ENCODE results near the gene FAM169A. TPM values are rescaled to one million over a fixed set of nuclear protein-coding genes. Genes with fewer than 3 reads are reported as not detected.
"Not testable (repeated sequence)": the region's sequence is repeated elsewhere in the genome, so short reads cannot be mapped to it uniquely, and the experiment has no call there.

The FAM169A gene
- under 1 TPM in 1 of 4 donors, not detected in 3; 0.53 TPM for total RNA-seq

DNA sequence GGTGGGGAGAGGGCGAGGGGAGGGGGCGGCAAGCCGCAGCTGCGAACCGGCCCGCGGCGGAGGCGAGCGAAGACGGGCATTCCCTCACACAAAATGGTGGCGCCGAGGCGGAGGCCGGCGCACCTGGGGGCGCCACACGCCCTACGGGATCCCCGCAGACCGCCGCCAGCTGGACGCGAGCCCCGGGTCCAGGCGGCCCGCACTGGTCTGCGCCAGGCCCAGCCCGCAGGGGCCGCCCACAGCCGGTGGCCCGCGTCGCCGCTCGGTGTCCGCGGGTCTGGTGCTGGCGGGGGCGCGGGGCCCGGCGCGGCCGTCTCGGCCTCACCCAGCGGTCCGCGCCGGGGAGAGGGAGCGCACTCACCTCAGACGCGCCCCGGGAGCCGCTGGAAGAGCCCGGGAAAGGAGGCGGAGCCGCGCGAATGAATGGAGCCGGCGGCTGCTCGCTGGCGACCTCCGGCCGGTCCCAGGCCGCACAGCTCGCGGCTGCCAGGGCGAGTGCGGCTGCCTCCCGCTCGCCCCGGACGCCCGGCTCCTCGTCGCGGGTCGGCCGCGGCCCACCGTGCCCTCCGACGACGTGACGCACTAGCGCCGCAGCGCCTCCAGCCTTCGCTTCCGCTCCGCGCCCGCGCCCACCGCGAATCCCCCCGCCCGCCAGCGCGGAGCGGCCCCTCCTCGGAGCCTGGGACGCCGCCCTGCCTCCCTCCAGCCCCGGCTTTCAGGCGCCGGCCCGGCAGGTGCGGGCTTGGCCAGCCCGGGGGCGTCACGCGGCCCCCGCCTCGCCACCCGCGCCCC lies at the start of gene FAM169A:
Gene FAM169A, minus strand, starts transcription at position 584 of the 792 bp plus-strand sequence. CDS start 24,711 bp downstream, outside the sequence.
- no peaks in the 10 kb centered on the region for H3K36me3 ChIP-seq
- intact Hi-C loops (cut with DNase I; ENCODE audit: low total_unique reads) (no loop called here), in situ Hi-C loops (cut with MboI; ENCODE audit: low sequenced_read_pairs in 4 of 4) (no loop called here)
- ATAC-seq, result no peak
- H3K27ac ChIP-seq, result no peak within 1 kb of the TSS
- no peak for DNase-seq
- no peaks in the 10 kb centered on the region for H3K9me3 ChIP-seq
- no peaks in the 10 kb centered on the region for H3K4me1 ChIP-seq
- peaks cover 31 to 47% (median 38%) of the 10 kb centered on the region in 3 donors for H3K27me3 ChIP-seq
- H3K4me3 ChIP-seq, result peak within 1 kb of the TSS; percentile 28 to 50 (median 46)
- TF ChIP-seq CTCF (IDR thresholded peaks at IDR 0.05 in 4 of 5, conservative IDR thresholded peaks at IDR 0.05 in 1 of 5), result no peak
- no peak for TF ChIP-seq POLR2A (IDR thresholded peaks at IDR 0.05)

DNA sequence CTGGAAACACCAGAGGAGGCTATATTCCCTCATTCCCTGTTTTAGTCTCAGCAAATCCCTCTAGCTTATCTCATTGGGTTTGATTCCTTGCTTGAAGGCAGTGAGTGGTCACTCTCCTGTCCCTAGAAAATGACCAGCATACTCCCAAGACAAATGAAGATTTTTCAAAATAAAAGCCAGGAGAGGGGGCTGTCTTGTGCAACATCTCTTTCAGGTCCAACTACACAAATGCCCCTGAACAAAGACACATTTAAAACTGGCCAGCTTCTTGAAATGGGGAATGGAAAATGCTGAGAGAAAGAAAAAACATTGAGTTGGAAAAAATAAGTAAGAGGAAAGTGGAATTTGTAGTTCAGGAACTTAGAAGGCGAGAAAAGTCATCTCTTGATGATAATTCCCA lies 49.3 kb upstream of the FAM169A start:
- in situ Hi-C loops (cut with MboI; ENCODE audit: low sequenced_read_pairs in 4 of 4), result loop anchor here in 1 of 4 donors (25.0 kb wide), 1 partner anchor 253 kb away; no protein-coding TSS in a partner anchor
- H3K27ac ChIP-seq, result no peak overlapping the region
- no peaks in the 10 kb centered on the region for H3K27me3 ChIP-seq
- no peaks in the 10 kb centered on the region for H3K9me3 ChIP-seq
- no peak for TF ChIP-seq POLR2A (IDR thresholded peaks at IDR 0.05)
- TF ChIP-seq CTCF (IDR thresholded peaks at IDR 0.05 in 4 of 5, conservative IDR thresholded peaks at IDR 0.05 in 1 of 5), result no peak
- intact Hi-C loops (cut with DNase I; ENCODE audit: low total_unique reads), result loop anchor here (5.0 kb wide), 1 partner anchor 243 kb away; no protein-coding TSS in a partner anchor
- DNase-seq, result no peak
- no peaks in the 10 kb centered on the region for H3K4me1 ChIP-seq
- H3K36me3 ChIP-seq, result no peaks in the 10 kb centered on the region
- no peak overlapping the region for H3K4me3 ChIP-seq
- no peak for ATAC-seq

- H3K27ac ChIP-seq; H3K9me3 ChIP-seq; H3K4me3 ChIP-seq; H3K27me3 ChIP-seq; H3K36me3 ChIP-seq; ATAC-seq; DNase-seq; intact Hi-C loops (cut with DNase I; ENCODE audit: low total_unique reads); H3K4me1 ChIP-seq: not testable (repeated sequence)
- in situ Hi-C loops (cut with MboI; ENCODE audit: low sequenced_read_pairs in 4 of 4), result loop anchor here in 1 of 4 donors (25.0 kb wide), 1 partner anchor 249 kb away; no protein-coding TSS in a partner anchor
These were observed 45.2 kb upstream of the FAM169A start for GRCh38 chr5:74911421-74911820.

DNA sequence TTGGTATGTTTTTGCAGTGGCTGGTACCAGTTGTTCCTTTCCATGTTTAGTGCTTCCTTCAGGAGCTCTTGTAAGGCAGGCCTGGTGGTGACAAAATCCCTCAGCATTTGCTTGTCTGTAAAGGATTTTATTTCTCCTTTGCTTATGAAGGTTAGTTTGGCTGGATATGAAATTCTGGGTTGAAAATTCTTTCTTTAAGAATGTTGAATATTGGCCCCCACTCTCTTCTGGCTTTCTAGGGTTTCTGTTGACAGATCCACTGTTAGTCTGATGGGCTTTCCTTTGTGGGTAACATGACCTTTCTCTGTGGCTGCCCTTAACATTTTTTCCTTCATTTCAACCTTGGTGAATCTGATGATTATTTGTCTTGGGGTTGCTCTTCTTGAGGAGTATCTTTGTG lies 43.7 kb upstream of the FAM169A start:
- H3K4me3 ChIP-seq; H3K27me3 ChIP-seq; DNase-seq; H3K27ac ChIP-seq; H3K9me3 ChIP-seq; ATAC-seq; intact Hi-C loops (cut with DNase I; ENCODE audit: low total_unique reads); H3K36me3 ChIP-seq; H3K4me1 ChIP-seq: not testable (repeated sequence)
- in situ Hi-C loops (cut with MboI; ENCODE audit: low sequenced_read_pairs in 4 of 4), result loop anchor here in 1 of 4 donors (25.0 kb wide), 1 partner anchor 248 kb away; no protein-coding TSS in a partner anchor

- in situ Hi-C loops (cut with MboI; ENCODE audit: low sequenced_read_pairs in 4 of 4), result loop anchor here in 1 of 4 donors (25.0 kb wide), 1 partner anchor 246 kb away; no protein-coding TSS in a partner anchor
- H3K27me3 ChIP-seq; H3K9me3 ChIP-seq; DNase-seq; H3K36me3 ChIP-seq; ATAC-seq; H3K4me1 ChIP-seq; intact Hi-C loops (cut with DNase I; ENCODE audit: low total_unique reads); H3K4me3 ChIP-seq; H3K27ac ChIP-seq: not testable (repeated sequence)
These were observed 42.0 kb upstream of the FAM169A start for GRCh38 chr5:74908237-74908636.

- H3K4me1 ChIP-seq; H3K9me3 ChIP-seq; DNase-seq; ATAC-seq; H3K27ac ChIP-seq; H3K27me3 ChIP-seq; H3K36me3 ChIP-seq; H3K4me3 ChIP-seq; intact Hi-C loops (cut with DNase I; ENCODE audit: low total_unique reads): not testable (repeated sequence)
- in situ Hi-C loops (cut with MboI; ENCODE audit: low sequenced_read_pairs in 4 of 4), result loop anchor here in 1 of 4 donors (25.0 kb wide), 1 partner anchor 242 kb away; no protein-coding TSS in a partner anchor
These were observed 38.5 kb upstream of the FAM169A start for GRCh38 chr5:74904713-74905112.

Data from gastrocnemius medialis (tissue), 4 donors.